GM04503 (cell line): ENCODE results near the gene GRAMD1A.
"Not testable (repeated sequence)": the region's sequence is repeated elsewhere in the genome, so short reads cannot be mapped to it uniquely, and the experiment has no call there.

Experiments used
- DNase-seq: peaks from one replicate; pipeline ENCODE4 v3.0.0-alpha.2; 2012; ENCODE audit warnings: low read depth

Gene GRAMD1A

DNA sequence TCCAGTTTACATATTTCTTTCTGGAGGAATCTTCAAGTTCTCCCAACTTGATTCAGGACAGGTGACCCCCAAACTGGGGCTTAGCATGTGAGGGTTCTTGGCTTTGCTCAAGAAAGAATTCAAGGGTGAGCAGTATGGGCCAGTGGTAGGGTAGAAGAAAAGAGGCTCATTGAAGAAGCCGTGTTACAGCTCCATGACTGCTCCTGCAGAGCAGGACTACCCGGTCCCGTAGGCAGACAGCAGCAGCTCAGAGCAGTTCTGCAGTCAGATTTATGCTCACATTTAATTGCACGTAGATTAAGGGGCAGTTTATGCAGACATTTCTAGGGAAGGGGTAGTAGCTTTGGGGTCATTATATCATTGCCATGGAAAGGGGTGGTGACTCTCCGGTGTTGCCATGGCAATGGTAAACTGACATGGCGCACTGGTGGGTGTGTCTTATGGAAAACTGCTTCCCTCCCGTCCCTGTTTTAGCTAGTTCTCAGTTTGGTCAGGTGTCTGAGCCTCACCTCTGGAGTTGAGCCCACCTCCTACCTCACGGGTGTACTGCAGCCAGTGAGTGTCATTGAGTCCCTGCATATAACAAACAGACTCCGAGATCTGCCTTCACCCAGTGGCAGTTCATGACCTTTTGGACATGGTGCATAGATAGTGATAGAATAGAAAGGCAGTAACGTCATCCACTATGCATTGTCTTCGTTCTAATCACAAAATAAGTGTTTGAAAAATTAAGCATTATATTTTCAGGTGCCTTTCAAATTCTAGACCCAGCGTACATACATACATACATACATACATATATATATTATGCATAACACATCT lies 20.1 kb upstream of the GRAMD1A start:
- no peak for DNase-seq

GRCh38 chr19:34982275-34982674 lies 17.8 kb upstream of the GRAMD1A start:
- no peak for DNase-seq

DNA sequence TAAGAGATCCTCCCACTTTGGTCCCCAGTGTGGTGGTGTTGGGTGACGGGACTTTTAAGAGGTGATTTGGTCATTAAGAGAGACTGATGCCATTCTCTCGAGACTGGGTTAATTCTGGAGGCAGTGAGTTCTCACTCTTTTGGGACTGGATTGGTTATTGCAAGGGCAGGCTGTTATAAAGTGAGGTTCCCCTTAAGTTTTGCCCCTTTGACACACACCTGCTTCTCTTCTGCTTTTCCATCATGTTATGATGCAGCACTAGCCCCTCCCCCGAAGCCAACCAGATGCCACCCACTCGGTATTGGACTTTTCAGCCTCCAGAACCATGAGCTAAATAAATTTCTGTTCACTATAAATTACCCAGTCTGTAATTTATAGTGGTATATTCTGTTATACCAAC lies 16.3 kb upstream of the GRAMD1A start:
- no peak for DNase-seq

DNA sequence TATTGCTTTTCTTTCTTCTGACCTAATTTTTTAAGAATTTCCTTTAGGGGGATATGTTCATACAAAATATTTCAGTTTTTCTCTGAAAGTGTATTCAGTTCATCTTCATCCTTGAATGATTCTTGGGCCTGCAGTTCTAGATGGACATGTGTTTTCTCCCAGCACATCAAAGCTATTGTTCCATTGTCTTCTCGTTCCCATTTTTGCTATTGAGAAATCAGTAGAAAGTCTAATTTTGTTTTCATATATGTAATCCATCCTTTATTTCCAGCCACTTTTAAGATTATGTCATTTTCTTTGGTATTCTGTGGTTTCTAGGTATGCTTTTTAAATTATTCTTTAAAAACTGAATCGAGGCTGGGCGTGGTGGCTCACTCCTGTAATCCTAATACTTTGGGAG lies 15.8 kb upstream of the GRAMD1A start:
- no peak for DNase-seq

GRCh38 chr19:34985249-34986022 lies 14.7 kb upstream of the GRAMD1A start:
- no peak for DNase-seq

DNA sequence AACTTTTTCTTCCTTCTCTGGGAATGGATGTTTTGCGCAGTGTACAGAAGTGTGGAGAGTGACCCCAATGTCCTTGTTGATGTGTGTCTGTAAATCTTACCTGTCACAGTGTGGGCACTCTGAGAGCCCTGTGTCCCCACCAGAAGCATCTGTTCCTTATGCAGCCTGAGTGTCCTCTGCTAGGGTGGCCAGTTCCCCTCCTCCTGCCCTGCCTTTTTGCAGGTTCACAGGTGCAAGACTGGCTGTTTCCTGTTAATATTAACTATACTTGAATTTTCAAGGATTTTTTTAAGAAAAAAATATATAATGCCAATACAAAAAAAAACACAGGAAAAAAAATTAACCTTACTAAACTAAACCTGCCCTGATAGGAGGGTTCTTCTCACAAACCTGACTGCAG lies 12.0 kb upstream of the GRAMD1A start:
- DNase-seq, result no peak

DNA sequence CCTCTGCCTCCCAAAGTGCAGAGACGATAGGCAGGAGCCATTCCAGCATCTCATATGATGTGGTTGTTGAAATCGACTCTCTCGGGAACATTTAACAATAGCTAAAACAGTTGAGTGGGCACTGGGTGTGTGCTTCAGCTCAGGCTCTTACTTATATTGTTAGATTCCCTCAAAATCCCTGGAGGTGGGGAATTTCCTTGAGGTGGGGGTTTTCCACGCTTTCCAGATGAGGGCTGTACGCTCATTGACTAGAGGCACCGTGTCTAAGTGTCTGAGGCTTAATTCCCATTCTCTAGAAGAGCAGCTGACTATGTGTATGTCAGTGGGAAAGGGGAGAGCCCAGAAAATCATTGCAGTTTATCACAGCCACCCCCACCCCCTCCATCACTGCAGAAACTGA lies 10.8 kb upstream of the GRAMD1A start:
- DNase-seq, result no peak

DNA sequence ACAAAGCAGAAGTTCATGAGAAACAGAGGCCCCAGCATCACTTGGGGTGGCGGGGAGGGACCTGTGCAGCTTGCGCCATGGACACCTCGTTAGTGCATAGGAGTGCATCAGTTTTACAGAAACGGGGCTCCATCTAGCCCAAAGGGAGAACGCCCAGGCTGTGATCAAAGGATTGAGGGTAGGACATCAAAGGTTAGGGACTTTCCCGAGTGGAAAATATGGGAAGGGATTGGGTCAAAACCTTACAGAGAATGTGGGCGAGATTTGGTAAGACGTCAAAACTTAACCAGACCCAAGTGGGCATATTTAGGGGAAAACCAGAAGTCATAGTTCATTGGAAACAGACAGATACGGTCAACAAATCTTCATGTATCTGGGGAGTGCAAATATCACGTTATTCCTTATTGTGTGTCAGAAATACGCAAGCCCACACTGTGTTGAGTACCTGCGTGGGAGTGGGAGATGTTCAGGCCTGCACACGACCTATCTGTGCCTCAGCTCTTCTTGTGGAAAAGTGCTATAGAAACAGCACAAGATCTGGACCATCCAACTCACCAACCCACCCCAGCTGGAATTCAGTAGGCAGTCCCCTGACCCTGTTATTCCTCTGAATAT lies 9.4 kb upstream of the GRAMD1A start:
- DNase-seq, result no peak

DNA sequence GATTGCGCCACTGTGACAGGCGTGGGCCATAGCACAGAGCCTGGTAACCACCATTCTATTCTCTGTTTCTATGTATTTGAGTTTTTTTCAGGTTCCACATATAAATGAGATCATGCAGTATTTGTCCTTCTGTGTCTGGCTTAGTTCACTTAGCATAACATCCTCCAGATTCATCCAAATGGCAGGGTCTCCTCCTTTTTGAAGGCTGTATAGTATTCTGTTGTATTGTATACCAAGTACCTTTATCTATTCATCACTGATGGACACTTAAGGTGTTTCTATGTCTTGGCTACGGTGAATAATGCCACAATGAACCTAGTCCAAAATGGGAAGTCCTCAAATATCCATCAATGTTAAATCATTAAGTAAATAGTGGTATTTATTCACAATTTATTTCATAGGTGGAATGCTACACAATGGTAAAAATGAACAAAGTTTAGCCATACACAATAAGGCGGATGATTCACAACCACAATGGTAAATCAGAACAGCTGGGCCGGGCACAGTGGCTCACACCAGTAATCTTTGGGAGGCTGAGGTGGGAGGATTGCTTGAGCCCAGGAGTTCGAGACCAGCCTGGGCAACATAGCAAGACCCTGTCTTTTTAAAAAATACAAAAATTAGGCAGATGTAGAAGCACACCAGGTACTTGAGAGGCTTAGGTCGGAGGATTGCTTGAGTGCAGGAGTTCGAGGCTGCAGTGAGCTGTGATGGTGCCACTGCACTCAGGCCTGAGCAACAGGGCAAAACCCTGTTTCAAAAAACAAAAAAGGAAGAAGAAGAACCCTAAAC lies 8.4 kb upstream of the GRAMD1A start:
- no peak for DNase-seq

DNA sequence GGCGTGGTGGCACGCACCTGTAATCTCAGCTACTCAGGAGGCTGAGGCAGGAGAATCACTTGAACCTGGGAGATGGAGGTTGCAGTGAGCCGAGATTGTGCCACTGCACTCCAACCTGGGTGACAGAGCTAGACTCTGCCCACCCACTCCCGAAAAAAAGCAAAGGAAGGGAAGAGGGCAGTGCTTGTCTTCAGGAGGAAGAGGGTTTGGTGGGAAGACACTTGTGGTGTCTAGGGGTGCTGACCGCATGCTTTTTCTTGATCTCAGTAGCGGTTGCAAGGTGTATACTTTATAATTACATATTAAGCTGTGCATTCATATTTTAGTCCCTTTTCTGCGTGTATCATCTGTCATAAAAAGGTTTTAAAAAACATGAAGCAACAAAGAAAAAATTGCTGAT lies 7.5 kb upstream of the GRAMD1A start:
- DNase-seq, result not testable (repeated sequence)

DNA sequence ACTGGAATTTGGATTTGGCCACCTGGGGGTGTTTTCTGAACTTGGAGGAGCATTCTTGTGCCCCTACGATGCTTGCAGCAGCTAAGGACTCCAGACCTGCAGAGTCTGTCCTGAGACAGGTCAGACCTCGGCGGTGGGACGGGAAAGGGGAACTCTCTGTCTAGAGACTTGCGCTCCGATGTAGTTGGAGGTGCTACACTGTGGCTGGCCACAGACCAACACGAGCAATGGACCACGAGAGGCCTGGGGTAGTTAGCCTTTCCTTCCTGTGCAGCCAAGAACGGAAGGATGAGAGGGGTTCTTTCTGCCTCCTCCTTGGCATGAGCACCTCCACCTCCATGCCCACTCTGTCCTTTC lies 5.9 kb upstream of the GRAMD1A start:
- no peak for DNase-seq

GRCh38 chr19:34994643-34995541 lies 5.2 kb upstream of the GRAMD1A start:
- DNase-seq, result no peak

- DNase-seq, result no peak
Measured at GRCh38 chr19:34995551-34995950, 4.6 kb upstream of the GRAMD1A start.

GRCh38 chr19:34997071-34997617 lies 3.0 kb upstream of the GRAMD1A start:
- no peak for DNase-seq

- not testable (repeated sequence) for DNase-seq
Measured at GRCh38 chr19:34998224-34998623, 1.9 kb upstream of the GRAMD1A start.

DNA sequence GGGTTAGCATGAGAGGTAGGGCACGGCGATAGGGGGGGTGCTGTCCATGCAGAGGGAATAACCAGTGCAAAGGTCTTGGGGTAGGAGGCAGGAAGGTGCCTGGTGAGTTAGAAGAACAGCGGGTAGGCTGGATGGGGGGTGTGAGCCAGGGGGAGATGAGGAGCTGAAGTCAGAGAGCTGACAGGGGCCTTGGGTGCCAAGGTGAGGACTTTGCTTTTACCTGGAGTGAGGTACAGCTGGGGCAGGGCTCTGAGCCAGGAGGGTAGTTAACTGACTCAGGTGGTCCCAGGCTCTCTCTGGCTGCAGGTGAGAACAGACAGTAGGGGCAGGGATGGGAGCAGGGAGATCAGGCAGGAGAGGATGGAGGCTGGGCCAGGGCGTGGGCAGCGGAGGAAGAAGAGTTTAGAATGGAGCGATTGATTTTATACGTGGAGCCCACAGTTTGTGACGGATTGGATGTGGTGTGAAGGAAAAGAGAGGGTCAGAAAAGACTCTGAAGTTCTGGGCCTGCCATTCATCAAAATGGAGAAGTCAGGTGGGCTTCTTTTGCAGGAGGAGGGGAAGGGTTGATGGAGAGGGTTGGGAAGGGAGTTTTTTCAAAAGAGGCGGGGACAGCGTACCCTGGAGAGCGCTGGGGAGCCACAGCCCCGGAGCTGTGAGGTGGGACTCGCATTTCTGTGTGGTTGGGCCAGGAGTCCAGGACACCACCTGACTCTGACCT lies 1.2 kb upstream of the GRAMD1A start:
- no peak for DNase-seq

GRCh38 chr19:35000338-35000646 lies 169 bp downstream of the GRAMD1A start:
- no peak for DNase-seq

DNA sequence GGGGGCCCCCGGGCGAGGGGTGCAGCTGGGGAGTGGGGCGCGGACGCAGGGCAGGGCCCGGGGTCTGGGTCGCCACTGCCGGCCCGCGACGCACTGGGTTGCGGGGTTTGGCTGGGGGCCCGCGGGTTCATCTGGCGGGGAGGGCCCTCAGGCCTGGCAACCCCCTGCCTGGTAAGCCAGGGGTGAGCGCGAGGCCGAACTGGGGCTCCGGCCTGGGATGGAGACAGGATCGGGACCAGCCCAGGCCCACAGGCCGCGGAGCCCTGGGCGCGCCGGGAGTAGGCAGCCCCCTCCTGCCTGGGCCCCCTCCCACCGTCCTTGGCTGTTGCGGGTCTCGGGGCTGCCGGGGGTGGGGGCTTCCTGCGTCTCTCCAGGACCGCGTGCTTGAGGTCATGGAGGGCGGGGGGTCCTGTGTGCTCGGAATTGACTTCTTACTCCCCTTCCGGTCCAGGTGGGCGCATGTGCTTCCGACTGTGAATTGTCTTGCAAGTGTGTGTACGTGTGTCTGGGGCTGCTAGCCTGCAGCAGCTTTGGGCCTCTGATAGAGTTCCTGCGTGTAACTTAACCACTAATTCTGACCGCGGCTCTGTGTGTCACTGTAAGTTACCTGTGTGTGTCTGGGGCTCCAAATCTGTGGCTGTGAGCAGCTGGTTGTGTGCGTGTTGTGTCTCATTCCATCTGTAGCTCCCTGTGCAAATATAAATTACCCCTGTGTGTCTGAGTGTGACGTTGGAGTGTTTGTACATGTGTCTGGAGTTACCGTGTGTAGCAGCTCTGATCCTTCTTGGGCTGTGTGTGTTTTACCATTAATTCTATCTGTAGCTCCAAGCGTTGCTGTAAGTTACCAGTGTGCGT lies 751 bp downstream of the GRAMD1A start:
- no peak for DNase-seq

GRCh38 chr19:35002037-35002535 lies 2.0 kb downstream of the GRAMD1A start:
- no peak for DNase-seq
